Measurements from ENCODE around the gene OPRM1. TPM values are rescaled to one million over a fixed set of nuclear protein-coding genes. Genes with fewer than 3 reads are reported as not detected.
"Not testable (repeated sequence)": the region's sequence is repeated elsewhere in the genome, so short reads cannot be mapped to it uniquely, and the experiment has no call there.

The OPRM1 gene
- total RNA-seq, 1 donor from 2014 or later = not detected

GRCh38 chr6:154140743-154141142 is 101.7 kb downstream of the OPRM1 start:
- intact Hi-C loops (cut with micrococcal nuclease) = no loop called here

GRCh38 chr6:154143753-154144152 is 104.7 kb downstream of the OPRM1 start:
- intact Hi-C loops (cut with micrococcal nuclease) = no loop called here

GRCh38 chr6:154154389-154154967 is 115.4 kb downstream of the OPRM1 start:
- intact Hi-C loops (cut with micrococcal nuclease) = loop anchor here (1.0 to 10.0 kb wide), 7 partner anchors 123 to 1160 kb away; partner anchors contain the start of gene TFB1M

GRCh38 chr6:154156135-154156896 is 117.3 kb downstream of the OPRM1 start:
- intact Hi-C loops (cut with micrococcal nuclease) = loop anchor here (1.0 to 10.0 kb wide), 6 partner anchors 94 to 1158 kb away; partner anchors contain the start of gene TFB1M

DNA sequence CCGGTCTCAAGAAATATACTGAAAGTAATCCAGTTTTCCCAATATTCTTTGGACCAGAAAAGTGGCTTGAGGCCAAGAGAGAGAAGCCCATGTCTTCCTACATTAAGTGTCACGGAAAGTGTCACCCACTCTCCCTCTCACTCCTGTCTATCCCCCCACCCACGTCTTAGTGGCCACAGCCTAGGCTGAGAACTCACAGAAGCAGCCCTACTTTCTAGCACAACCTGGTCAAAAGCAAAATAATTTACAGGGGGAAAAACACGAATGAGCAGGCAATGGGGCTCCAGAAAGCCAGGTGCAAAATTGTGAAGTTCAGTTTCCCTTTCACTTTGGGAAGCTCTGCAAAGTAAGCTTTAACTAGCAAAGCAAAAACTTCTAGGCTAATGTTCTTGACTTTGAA is 118.0 kb downstream of the OPRM1 start:
- intact Hi-C loops (cut with micrococcal nuclease) = loop anchor here (1.0 to 10.0 kb wide), 5 partner anchors 72 to 1158 kb away; partner anchors contain the start of gene TFB1M

DNA sequence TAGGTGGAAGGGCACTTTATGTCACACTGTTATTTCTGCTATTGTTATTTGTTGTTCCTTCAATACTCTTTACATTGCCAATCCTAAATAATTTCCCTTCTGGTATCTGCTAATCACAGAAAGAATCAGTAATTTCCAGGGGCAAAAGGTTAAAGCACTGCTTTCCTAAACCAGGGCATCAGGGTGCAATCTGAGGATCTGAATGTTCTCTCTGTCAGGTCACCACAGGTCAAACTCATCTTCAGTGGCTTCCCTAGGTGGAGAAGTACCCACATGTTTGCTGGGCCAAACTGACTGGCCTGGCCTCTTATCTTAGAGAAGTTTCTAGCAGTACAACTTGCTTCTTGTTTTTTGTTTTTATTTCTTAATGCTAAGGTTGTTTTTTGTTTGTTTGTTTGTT is 118.7 kb downstream of the OPRM1 start:
- intact Hi-C loops (cut with micrococcal nuclease) = loop anchor here (1.0 to 10.0 kb wide), 5 partner anchors 72 to 1157 kb away; partner anchors contain the start of gene TFB1M

DNA sequence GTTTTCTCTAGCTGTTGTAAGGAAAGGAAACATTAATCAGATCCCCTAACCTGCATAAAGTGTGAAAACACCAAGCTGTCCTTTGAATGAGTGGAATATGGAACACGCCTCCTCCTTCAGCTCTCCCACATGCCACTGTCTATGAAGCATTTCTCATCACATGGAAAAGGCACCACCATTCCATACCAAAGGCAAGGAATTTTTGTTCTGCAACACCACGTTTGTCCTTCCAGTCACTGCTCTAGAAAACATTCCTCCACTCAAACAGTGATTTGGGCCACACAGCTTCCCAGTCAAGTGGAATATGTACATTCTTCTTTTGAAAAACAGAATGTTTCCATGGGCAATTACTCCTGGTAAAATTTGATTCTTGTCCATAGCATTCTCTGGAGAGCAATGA is 120.1 kb downstream of the OPRM1 start:
- intact Hi-C loops (cut with micrococcal nuclease) = loop anchor here (5.0 to 10.0 kb wide), 4 partner anchors 346 to 1156 kb away; partner anchors contain the start of gene TFB1M

DNA sequence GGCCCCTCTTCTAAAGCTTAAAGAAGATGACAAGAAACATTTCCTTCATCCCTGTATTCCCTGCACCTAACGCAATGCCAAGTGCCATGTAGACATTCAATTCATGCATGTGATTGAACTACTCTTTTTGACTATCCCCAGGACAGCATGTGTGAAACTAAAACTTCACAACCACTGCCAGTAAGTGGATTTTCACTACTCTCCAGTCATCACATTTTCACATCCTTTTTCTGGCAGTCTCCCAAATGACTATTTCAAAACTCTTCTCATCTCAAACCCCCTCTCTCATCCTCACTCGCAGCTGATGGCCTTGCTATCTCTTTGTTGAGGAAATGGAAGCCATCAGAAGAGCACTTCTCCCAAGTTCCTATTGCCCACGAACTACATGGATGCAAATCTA is 122.6 kb downstream of the OPRM1 start:
- intact Hi-C loops (cut with micrococcal nuclease) = no loop called here

- intact Hi-C loops (cut with micrococcal nuclease) = no loop called here
These were observed 125.4 kb downstream of the OPRM1 start for GRCh38 chr6:154164397-154164796.

GRCh38 chr6:154165478-154165877 is 126.4 kb downstream of the OPRM1 start:
- intact Hi-C loops (cut with micrococcal nuclease) = no loop called here

GRCh38 chr6:154166140-154166539 is 127.1 kb downstream of the OPRM1 start:
- intact Hi-C loops (cut with micrococcal nuclease) = no loop called here

DNA sequence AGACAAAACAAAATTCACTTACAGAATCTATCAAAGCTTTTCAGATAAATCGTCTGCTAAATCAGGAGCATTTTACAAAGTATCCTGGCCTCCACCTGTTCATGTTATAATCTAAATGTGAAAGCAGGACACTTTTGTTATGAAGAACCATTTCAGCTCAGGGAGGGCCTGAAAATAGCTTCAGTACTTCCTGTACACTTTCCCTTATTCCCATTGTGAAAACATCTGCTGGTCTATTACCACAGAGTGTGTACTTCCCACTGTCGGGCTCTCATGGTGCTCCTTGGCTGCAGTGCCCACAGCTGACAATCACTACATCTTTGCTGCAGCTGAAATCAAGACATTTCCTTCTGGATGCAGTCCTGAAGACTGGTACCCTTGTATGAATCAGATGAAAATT is 128.1 kb downstream of the OPRM1 start:
- intact Hi-C loops (cut with micrococcal nuclease) = no loop called here

GRCh38 chr6:154169193-154169847 is 130.3 kb downstream of the OPRM1 start:
- intact Hi-C loops (cut with micrococcal nuclease) = no loop called here

DNA sequence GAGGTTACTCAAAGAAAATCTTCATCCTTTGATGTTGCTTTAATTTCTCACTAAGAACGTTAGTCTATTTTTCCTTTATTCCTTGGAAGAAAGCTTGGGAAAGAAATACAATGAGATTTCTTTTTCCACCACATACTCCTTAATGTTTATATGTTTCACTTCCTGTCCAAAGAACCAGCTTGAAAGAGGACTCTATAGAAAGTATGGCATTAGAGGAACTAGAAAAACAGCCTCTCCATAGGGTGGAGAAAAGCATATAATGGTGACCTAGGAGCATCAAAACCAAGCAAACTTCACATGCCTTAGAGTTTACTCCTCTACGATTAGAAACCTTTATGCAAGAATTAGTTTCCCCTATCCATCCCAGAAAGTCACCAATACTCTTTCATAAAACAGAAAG is 131.1 kb downstream of the OPRM1 start:
- intact Hi-C loops (cut with micrococcal nuclease) = no loop called here

GRCh38 chr6:154172393-154172792 is 133.4 kb downstream of the OPRM1 start:
- intact Hi-C loops (cut with micrococcal nuclease) = not testable (repeated sequence)

DNA sequence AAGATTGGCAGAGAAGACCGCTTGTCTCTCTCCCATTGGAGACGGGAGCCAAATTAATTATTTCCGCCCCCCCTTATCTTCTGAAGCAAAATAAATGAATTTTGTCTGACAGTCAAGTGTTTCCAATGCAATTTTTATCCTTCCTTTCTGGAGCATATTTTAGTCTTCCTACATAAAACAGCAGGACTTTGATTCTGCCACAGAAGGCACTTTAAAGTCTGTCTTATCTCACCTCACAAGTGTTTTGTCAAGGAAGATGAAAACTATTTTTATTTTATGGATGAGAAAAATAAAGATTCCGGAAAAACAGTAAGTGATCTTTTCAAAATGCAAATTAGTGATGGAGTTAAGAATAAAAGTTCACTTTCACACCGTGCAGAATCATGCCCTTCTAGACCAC is 140.4 kb downstream of the OPRM1 start:
- intact Hi-C loops (cut with micrococcal nuclease) = no loop called here

DNA sequence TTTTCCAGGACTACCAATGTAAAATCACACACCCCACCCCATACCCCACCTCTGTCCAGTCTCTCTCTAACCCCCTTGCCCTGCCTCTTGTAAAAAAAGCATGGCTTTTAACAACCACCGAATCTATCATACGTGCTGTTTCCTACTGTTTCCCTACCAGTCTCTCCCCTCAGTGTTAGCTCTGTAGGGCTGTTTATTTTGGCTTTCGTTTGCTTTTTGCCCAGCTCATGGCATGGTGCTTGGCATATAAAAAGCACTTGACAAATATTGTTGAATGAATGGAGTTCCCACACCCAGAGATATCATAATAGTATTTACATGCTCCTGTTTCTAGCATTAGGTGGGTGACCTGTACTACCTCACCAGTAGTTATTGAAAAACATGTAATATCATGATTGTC is 148.2 kb downstream of the OPRM1 start:
- intact Hi-C loops (cut with micrococcal nuclease) = no loop called here

DNA sequence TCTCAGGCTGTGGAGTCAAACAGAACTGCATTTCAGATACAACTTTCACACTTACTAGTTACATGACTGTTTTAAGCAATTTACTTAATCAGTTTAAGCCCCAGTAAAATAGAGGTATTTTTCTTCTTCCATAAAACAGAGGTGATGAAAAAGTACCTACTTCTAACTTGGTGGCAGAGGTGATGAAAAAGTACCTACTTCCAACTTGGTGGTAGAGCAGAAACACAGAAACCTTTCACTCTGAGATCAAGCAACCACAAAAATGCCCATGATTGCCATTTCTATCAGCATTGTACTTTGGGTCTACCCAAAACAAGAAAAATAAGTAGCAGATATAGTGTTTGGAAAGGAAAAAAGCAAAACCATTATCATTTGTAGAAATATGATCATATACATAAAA is 148.7 kb downstream of the OPRM1 start:
- intact Hi-C loops (cut with micrococcal nuclease) = no loop called here

- intact Hi-C loops (cut with micrococcal nuclease) = no loop called here
These were observed 157.4 kb downstream of the OPRM1 start for GRCh38 chr6:154196333-154196885.

DNA sequence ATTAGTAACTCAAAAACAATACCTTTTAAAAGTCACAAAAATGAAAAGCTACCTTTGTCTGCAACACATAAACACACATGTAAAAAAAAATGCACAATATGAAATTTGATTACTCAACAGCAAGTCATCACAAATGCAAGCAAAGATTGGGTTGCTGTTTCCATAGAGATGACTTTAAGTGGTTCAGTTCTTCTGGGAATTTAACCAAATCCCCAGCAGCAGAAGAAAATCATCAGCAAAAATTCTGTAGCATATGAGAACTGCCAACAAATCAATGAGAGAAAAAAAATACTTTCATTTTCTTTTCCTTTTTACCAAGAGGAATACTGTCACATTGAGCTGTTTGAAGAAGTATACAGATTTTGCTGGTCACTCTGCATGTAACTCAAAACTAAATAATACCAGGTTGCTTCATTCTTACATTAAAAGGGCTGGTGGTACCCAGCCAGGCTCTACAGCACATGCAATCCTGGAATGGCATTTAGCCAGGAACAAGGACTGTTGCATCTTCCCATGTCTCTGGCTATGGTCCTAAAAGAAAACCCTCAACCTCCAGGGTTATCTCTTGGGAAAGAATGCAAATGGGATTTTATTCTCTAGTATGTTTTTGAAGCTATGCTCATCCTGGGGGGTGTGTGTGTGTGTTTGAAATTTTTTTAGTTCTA is 158.3 kb downstream of the OPRM1 start:
- intact Hi-C loops (cut with micrococcal nuclease) = no loop called here

DNA sequence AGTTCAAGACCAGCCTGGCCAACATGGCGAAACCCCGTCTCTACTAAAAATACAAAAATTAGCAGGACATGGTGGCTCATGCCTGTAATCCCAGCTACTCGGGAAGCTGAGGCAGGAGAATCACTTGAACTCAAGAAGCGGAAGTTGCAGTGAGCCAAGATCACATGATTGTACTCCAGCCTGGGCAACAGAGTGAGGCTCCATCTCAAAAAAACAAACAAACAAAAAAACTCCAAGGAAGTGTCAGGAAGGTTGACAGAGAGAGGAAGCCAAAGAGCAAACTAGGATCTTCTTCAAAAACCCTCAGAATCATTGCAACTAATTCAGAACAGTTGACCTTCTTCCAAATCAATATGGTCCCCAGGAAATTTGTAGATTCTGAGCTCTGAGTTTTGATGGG is 162.6 kb downstream of the OPRM1 start:
- intact Hi-C loops (cut with micrococcal nuclease) = not testable (repeated sequence)

All from T-helper 1 cell treated with Interleukin-12 subunit alpha and Interleukin-12 subunit beta and Interleukin-4 antibody, amounts not matched to agents 30 ng/mL and 1 ng/mL, for 36 hours (primary cell).